ENCODE measurements around the gene KLHDC3. TPM values are rescaled to one million over a fixed set of nuclear protein-coding genes. Genes with fewer than 3 reads are reported as not detected.
"Not testable (repeated sequence)": the region's sequence is repeated elsewhere in the genome, so short reads cannot be mapped to it uniquely, and the experiment has no call there.

Gene KLHDC3
- total RNA-seq, 4 donors from 2014 or later = 66.5 to 164 (median 119) TPM

- in situ Hi-C loops (cut with MboI; ENCODE audit: low sequenced_read_pairs in 4 of 4) (no loop called here), intact Hi-C loops (cut with DNase I; ENCODE audit: low total_unique reads) (no loop called here)
- H3K27me3 ChIP-seq = no peaks in the 10 kb centered on the region
- TF ChIP-seq POLR2A (IDR thresholded peaks at IDR 0.05) (no peak), CTCF (IDR thresholded peaks at IDR 0.05 in 4 of 5, conservative IDR thresholded peaks at IDR 0.05 in 1 of 5) (no peak)
- no peak overlapping the region for H3K4me3 ChIP-seq
- H3K36me3 ChIP-seq = peaks cover 0 to 17% of the 10 kb centered on the region in 2 donors
- H3K4me1 ChIP-seq = peaks cover under 1 to 6% of the 10 kb centered on the region in 2 donors
- ATAC-seq (no peak), DNase-seq (no peak)
- H3K9me3 ChIP-seq = no peaks in the 10 kb centered on the region
- H3K27ac ChIP-seq = no peak overlapping the region
These were observed 20.6 kb upstream of the KLHDC3 start for GRCh38 chr6:42993445-42993844.

- Histone ChIP-seq H3K4me3 (no peak overlapping the region), H3K9me3 (no peaks in the 10 kb centered on the region), H3K36me3 (peaks cover 0 to 3% of the 10 kb centered on the region in 2 donors), H3K27me3 (no peaks in the 10 kb centered on the region), H3K4me1 (no peaks in the 10 kb centered on the region), H3K27ac (no peak overlapping the region)
- in situ Hi-C loops (cut with MboI; ENCODE audit: low sequenced_read_pairs in 4 of 4) = no loop called here
- no peak for ATAC-seq
- intact Hi-C loops (cut with DNase I; ENCODE audit: low total_unique reads) = no loop called here
- TF ChIP-seq CTCF (IDR thresholded peaks at IDR 0.05 in 4 of 5, conservative IDR thresholded peaks at IDR 0.05 in 1 of 5) (no peak), POLR2A (IDR thresholded peaks at IDR 0.05) (no peak)
- DNase-seq = no peak
These were observed 17.5 kb upstream of the KLHDC3 start for GRCh38 chr6:42996513-42996912.

- in situ Hi-C loops (cut with MboI; ENCODE audit: low sequenced_read_pairs in 4 of 4); intact Hi-C loops (cut with DNase I; ENCODE audit: low total_unique reads); DNase-seq: not testable (repeated sequence)
These were observed 15.8 kb upstream of the KLHDC3 start for GRCh38 chr6:42998205-42998604.

GRCh38 chr6:43001843-43002242 is 12.2 kb upstream of the KLHDC3 start:
- no peaks in the 10 kb centered on the region for H3K9me3 ChIP-seq
- H3K4me3 ChIP-seq = no peak overlapping the region
- in situ Hi-C loops (cut with MboI; ENCODE audit: low sequenced_read_pairs in 4 of 4) = no loop called here
- peaks cover 0 to 5% of the 10 kb centered on the region in 2 donors for H3K36me3 ChIP-seq
- ATAC-seq (no peak), DNase-seq (no peak)
- no peaks in the 10 kb centered on the region for H3K27me3 ChIP-seq
- TF ChIP-seq CTCF (IDR thresholded peaks at IDR 0.05 in 4 of 5, conservative IDR thresholded peaks at IDR 0.05 in 1 of 5) = no peak
- TF ChIP-seq POLR2A (IDR thresholded peaks at IDR 0.05) = no peak
- H3K27ac ChIP-seq = no peak overlapping the region
- intact Hi-C loops (cut with DNase I; ENCODE audit: low total_unique reads) = no loop called here
- peaks cover 6% of the 10 kb centered on the region in 2 donors for H3K4me1 ChIP-seq

More at GRCh38 chr6:42998205-42998604, 15.8 kb upstream of the KLHDC3 start:
- H3K4me3 ChIP-seq, H3K36me3 ChIP-seq, H3K4me1 ChIP-seq, H3K9me3 ChIP-seq, H3K27me3 ChIP-seq, H3K27ac ChIP-seq, ATAC-seq: not testable (repeated sequence)

GRCh38 chr6:43005844-43006243 is 8.2 kb upstream of the KLHDC3 start:
- DNase-seq (no peak), ATAC-seq (no peak)
- H3K36me3 ChIP-seq = peaks cover 0 to 44% of the 10 kb centered on the region in 2 donors
- no peak overlapping the region for H3K27ac ChIP-seq
- H3K9me3 ChIP-seq = no peaks in the 10 kb centered on the region
- intact Hi-C loops (cut with DNase I; ENCODE audit: low total_unique reads) (no loop called here), in situ Hi-C loops (cut with MboI; ENCODE audit: low sequenced_read_pairs in 4 of 4) (no loop called here)
- no peaks in the 10 kb centered on the region for H3K27me3 ChIP-seq
- H3K4me1 ChIP-seq = peaks cover 6% of the 10 kb centered on the region in 2 donors
- TF ChIP-seq POLR2A (IDR thresholded peaks at IDR 0.05) (no peak), CTCF (IDR thresholded peaks at IDR 0.05 in 4 of 5, conservative IDR thresholded peaks at IDR 0.05 in 1 of 5) (no peak)
- H3K4me3 ChIP-seq = no peak overlapping the region

Data from gastrocnemius medialis (tissue), 4 donors.